HG02571 (cell line): ENCODE data around the gene CEP128.

Source experiments
- ATAC-seq: cut with Tn5 transposase; IDR thresholded peaks from one replicate; pipeline ENCODE4 v1.9.1; 2021; ENCODE audit warnings: mild to moderate bottlenecking, moderate library complexity; ENCODE audit not compliant: unreplicated experiment

Gene CEP128

GRCh38 chr14:80906336-80906735, 35.2 kb downstream of the CEP128 start:
- no peak for ATAC-seq

- ATAC-seq: no peak
Measured at GRCh38 chr14:80902608-80903007, 38.9 kb downstream of the CEP128 start.

GRCh38 chr14:80901822-80902221, 39.7 kb downstream of the CEP128 start:
- no peak for ATAC-seq

GRCh38 chr14:80901260-80901659, 40.3 kb downstream of the CEP128 start:
- no peak for ATAC-seq

- ATAC-seq: no peak
Measured at GRCh38 chr14:80872645-80873044, 68.9 kb downstream of the CEP128 start.

GRCh38 chr14:80868260-80868659, 73.3 kb downstream of the CEP128 start:
- no peak for ATAC-seq

- ATAC-seq: no peak
Measured at GRCh38 chr14:80867798-80868197, 73.7 kb downstream of the CEP128 start.

- no peak for ATAC-seq
Measured at GRCh38 chr14:80867091-80867490, 74.4 kb downstream of the CEP128 start.

GRCh38 chr14:80865565-80865964, 76.0 kb downstream of the CEP128 start:
- no peak for ATAC-seq

GRCh38 chr14:80862983-80863382, 78.6 kb downstream of the CEP128 start:
- ATAC-seq: no peak

GRCh38 chr14:80862541-80862940, 79.0 kb downstream of the CEP128 start:
- ATAC-seq: no peak

- ATAC-seq: no peak
Measured at GRCh38 chr14:80850197-80850814, 91.2 kb downstream of the CEP128 start.

- ATAC-seq: no peak
Measured at GRCh38 chr14:80847070-80847469, 94.5 kb downstream of the CEP128 start.

- no peak for ATAC-seq
Measured at GRCh38 chr14:80845856-80846255, 95.7 kb downstream of the CEP128 start.

GRCh38 chr14:80844872-80845271, 96.7 kb downstream of the CEP128 start:
- no peak for ATAC-seq

GRCh38 chr14:80839743-80840142, 101.8 kb downstream of the CEP128 start:
- no peak for ATAC-seq

- no peak for ATAC-seq
Measured at GRCh38 chr14:80809663-80810062, 131.9 kb downstream of the CEP128 start.

- ATAC-seq: no peak
Measured at GRCh38 chr14:80805136-80805535, 136.4 kb downstream of the CEP128 start.

GRCh38 chr14:80798878-80799277, 142.7 kb downstream of the CEP128 start:
- no peak for ATAC-seq

- ATAC-seq: no peak
Measured at GRCh38 chr14:80798211-80798610, 143.3 kb downstream of the CEP128 start.

- no peak for ATAC-seq
Measured at GRCh38 chr14:80792771-80793170, 148.8 kb downstream of the CEP128 start.

GRCh38 chr14:80787876-80788275, 153.7 kb downstream of the CEP128 start:
- no peak for ATAC-seq

- no peak for ATAC-seq
Measured at GRCh38 chr14:80784820-80785219, 156.7 kb downstream of the CEP128 start.
